Measurements from ENCODE around the gene PDX1.

DNA sequence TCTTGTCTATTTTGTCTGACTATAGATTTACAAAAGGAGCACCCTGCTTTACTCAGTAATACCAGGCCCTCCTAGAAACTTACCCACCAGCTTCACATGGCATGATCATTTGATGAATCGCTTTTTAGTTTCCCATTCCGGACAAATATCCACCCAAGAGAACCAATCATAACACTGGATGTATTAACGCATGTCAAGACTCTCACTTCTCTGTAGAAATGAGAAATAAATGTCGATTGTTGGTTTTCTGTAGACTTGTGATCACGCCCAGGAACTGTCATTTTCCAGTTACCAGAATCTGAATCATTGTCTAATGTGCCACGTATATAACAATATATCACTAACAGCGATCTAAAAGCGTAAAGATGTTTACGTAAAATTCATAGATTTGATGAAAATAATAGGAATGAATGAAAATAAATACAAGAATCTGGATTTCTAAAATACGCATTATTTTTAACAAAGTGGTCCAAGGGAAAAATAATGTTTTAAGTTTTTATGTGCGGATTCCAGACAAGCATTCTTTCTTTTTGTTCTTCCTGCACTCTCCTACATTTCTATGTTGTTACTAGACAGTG is 35.3 kb downstream of the PDX1 start:
- no peak for TF ChIP-seq POLR2A (IDR thresholded peaks at IDR 0.05)
- no peak for TF ChIP-seq CTCF (IDR thresholded peaks at IDR 0.05)

Measured in testis (tissue), 2 donors.